ENCODE data around the gene RNLS. TPM values are rescaled to one million over a fixed set of nuclear protein-coding genes. Genes with fewer than 3 reads are reported as not detected.

The RNLS gene
- total RNA-seq, 2 experiments from 2014 or later, result not detected

DNA sequence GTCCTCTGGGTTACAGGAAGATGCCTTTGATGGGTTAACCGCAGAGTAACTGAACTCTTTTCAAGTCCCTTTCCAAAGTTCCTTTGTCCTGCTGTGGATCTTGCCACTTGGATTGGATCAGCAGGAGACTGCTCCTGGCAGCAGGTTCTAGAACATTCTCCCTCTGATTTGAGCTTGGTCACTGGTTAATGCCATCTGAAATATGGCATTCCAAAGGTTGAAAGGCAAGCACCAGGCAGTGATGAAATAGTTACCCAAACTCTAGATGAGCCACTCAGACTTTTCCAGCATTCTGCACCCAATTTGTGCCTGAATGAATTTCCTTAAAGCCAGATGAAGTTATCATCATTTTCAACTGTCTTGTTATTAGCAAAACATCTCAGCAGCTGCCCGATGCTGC is 343.9 kb downstream of the RNLS start:
- Histone ChIP-seq H3K27ac (ENCODE audit: low read depth, low read length, poor library complexity, severe bottlenecking) (no peak overlapping the region), H3K9me3 (ENCODE audit: low read length) (no peaks in the 10 kb centered on the region), H3K4me3 (ENCODE audit: low read depth, low read length, poor library complexity, severe bottlenecking) (no peak overlapping the region), H4K20me1 (ENCODE audit: insufficient read depth, low read length) (no peaks in the 10 kb centered on the region), H3K4me2 (ENCODE audit: low read length) (no peak overlapping the region), H3K36me3 (ENCODE audit: insufficient read depth, low read length) (no peaks in the 10 kb centered on the region), H3K4me1 (ENCODE audit: insufficient read depth, low read length, poor library complexity, severe bottlenecking) (no peaks in the 10 kb centered on the region), H3K79me2 (ENCODE audit: insufficient read depth, low read depth, low read length) (no peaks in the 10 kb centered on the region), H2AFZ (ENCODE audit: low read length) (no peak overlapping the region), H3K9me2 (ENCODE audit: insufficient read depth, low read length) (no peaks in the 10 kb centered on the region)
- DNase-seq (ENCODE audit: low spot score), result no peak
- TF ChIP-seq, protein P1, sequence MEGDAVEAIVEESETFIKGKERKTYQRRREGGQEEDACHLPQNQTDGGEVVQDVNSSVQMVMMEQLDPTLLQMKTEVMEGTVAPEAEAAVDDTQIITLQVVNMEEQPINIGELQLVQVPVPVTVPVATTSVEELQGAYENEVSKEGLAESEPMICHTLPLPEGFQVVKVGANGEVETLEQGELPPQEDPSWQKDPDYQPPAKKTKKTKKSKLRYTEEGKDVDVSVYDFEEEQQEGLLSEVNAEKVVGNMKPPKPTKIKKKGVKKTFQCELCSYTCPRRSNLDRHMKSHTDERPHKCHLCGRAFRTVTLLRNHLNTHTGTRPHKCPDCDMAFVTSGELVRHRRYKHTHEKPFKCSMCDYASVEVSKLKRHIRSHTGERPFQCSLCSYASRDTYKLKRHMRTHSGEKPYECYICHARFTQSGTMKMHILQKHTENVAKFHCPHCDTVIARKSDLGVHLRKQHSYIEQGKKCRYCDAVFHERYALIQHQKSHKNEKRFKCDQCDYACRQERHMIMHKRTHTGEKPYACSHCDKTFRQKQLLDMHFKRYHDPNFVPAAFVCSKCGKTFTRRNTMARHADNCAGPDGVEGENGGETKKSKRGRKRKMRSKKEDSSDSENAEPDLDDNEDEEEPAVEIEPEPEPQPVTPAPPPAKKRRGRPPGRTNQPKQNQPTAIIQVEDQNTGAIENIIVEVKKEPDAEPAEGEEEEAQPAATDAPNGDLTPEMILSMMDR (conservative IDR thresholded peaks at IDR 0.05; ENCODE audit: low read length), result no peak
- no peak for TF ChIP-seq EZH2phosphoT487 (IDR thresholded peaks at IDR 0.05; ENCODE audit: borderline replicate concordance, low read depth, low read length)
- ChIA-PET CTCF (ENCODE audit: unreplicated experiment) (no interaction called here), POLR2A (interaction anchor here (1.6 kb wide), 1 partner anchor 12 kb away, joined by 3 read pairs; no protein-coding TSS in a partner anchor)
- no TSS peak for BruUV-seq (replicated peaks)
- intact Hi-C loops (cut with micrococcal nuclease; ENCODE audit: unreplicated experiment), result no loop called here

DNA sequence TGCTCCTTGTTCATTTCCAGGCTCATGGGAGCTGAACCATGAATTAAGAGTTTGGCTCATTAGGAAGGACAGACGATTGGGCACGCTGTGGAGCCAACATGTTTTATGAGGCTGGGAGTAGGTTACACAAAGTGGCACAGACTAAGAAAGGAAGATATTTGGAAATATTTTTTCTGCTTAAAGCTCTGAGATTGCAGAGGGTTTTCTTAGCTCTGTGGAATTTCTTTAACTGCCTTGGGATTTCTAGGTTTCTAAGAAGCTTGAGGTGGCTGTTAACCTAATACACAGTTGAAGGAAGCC is 344.6 kb downstream of the RNLS start:
- no peaks in the 10 kb centered on the region for H3K79me2 ChIP-seq (ENCODE audit: insufficient read depth, low read depth, low read length)
- H3K4me2 ChIP-seq (ENCODE audit: low read length), result no peak overlapping the region
- H2AFZ ChIP-seq (ENCODE audit: low read length), result no peak overlapping the region
- no peaks in the 10 kb centered on the region for H3K9me3 ChIP-seq (ENCODE audit: low read length)
- intact Hi-C loops (cut with micrococcal nuclease; ENCODE audit: unreplicated experiment), result no loop called here
- H3K4me3 ChIP-seq (ENCODE audit: low read depth, low read length, poor library complexity, severe bottlenecking), result no peak overlapping the region
- no peaks in the 10 kb centered on the region for H3K36me3 ChIP-seq (ENCODE audit: insufficient read depth, low read length)
- TF ChIP-seq, protein P1 (conservative IDR thresholded peaks at IDR 0.05; ENCODE audit: low read length), result no peak
- no peaks in the 10 kb centered on the region for H3K9me2 ChIP-seq (ENCODE audit: insufficient read depth, low read length)
- DNase-seq (ENCODE audit: low spot score), result no peak
- H4K20me1 ChIP-seq (ENCODE audit: insufficient read depth, low read length), result no peaks in the 10 kb centered on the region
- CTCF ChIA-PET (ENCODE audit: unreplicated experiment), result no interaction called here
- BruUV-seq (replicated peaks), result no TSS peak
- no peak overlapping the region for H3K27ac ChIP-seq (ENCODE audit: low read depth, low read length, poor library complexity, severe bottlenecking)
- no peaks in the 10 kb centered on the region for H3K4me1 ChIP-seq (ENCODE audit: insufficient read depth, low read length, poor library complexity, severe bottlenecking)
- POLR2A ChIA-PET, result interaction anchor here (1.6 kb wide), 1 partner anchor 13 kb away, joined by 3 read pairs; no protein-coding TSS in a partner anchor

DNA sequence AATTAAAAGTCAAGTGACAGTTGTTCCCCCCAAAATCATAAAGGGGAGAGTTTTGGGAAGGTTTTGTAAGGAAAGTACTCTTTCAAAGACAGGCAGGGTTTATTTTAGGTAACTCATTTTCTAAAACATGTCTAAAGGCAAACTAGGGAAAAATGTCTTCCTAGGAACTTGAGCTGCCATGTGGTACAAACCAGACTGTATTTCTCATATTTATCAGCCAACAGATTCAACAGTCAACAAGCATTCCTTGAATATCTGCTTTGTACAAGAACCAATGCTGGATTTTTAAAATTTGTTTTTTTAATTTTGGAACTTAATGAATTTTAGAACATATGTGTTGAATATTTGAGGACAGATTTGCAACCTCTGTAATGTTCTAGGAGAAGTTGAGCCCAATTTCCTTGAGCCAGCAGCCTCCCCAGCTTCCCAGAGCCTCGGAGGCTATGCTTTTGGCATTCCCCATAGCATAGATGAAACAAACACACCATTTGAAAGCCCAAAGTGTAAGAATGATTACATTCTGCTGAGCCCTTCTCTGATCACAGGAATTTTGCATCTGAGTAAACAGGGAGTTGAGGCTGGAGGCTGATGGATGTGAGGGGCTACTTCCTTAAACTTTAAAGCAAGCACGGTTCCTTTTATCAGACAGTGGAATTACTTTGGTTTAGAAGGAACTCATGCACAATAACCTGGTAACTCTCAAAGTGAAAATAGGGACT is 345.1 kb downstream of the RNLS start:
- no peaks in the 10 kb centered on the region for H3K79me2 ChIP-seq (ENCODE audit: insufficient read depth, low read depth, low read length)
- H4K20me1 ChIP-seq (ENCODE audit: insufficient read depth, low read length), result no peaks in the 10 kb centered on the region
- no peak overlapping the region for H2AFZ ChIP-seq (ENCODE audit: low read length)
- H3K9me2 ChIP-seq (ENCODE audit: insufficient read depth, low read length), result no peaks in the 10 kb centered on the region
- no peak overlapping the region for H3K4me2 ChIP-seq (ENCODE audit: low read length)
- no TSS peak for BruUV-seq (replicated peaks)
- H3K36me3 ChIP-seq (ENCODE audit: insufficient read depth, low read length), result no peaks in the 10 kb centered on the region
- no peak for DNase-seq (ENCODE audit: low spot score)
- POLR2A ChIA-PET, result interaction anchor here (0.6 to 1.6 kb wide), 2 partner anchors 13 to 29 kb away, joined by 3 read pairs; no protein-coding TSS in a partner anchor
- no peaks in the 10 kb centered on the region for H3K4me1 ChIP-seq (ENCODE audit: insufficient read depth, low read length, poor library complexity, severe bottlenecking)
- H3K27ac ChIP-seq (ENCODE audit: low read depth, low read length, poor library complexity, severe bottlenecking), result no peak overlapping the region
- CTCF ChIA-PET (ENCODE audit: unreplicated experiment), result no interaction called here
- no peak overlapping the region for H3K4me3 ChIP-seq (ENCODE audit: low read depth, low read length, poor library complexity, severe bottlenecking)
- H3K9me3 ChIP-seq (ENCODE audit: low read length), result no peaks in the 10 kb centered on the region
- TF ChIP-seq, protein P1 (conservative IDR thresholded peaks at IDR 0.05; ENCODE audit: low read length), result no peak
- no peak for TF ChIP-seq EZH2phosphoT487 (IDR thresholded peaks at IDR 0.05; ENCODE audit: borderline replicate concordance, low read depth, low read length)
- intact Hi-C loops (cut with micrococcal nuclease; ENCODE audit: unreplicated experiment), result no loop called here

All from OCI-LY7 (cell line).